K562 (cell line): ENCODE results near the gene SRPK2. TPM values are rescaled to one million over a fixed set of nuclear protein-coding genes. Genes with fewer than 3 reads are reported as not detected.

ENCODE experiments used
- ATAC-seq: fragments of 200-7000 bp; cut with Tn5 transposase; 3 replicates; pipeline ENCODE4 v1.9.1; 2020; ENCODE audit warnings: moderate library complexity
- BruUV-seq: library from RNA; stranded (reverse); fragments of 400-500 nt; replicated peaks from 2 replicates; lab custom pipeline; 2021; lab: Mats Ljungman, UMichigan
- CTCF ChIA-PET: fragments of 300-600 bp; formaldehyde crosslinking; extraction: SDS; loops from one replicate; lab custom pipeline; 2021; ENCODE audit warnings: low intra/inter-chr PET ratio; lab: Yijun Ruan, JAX
- POLR2A ChIA-PET: fragments of 300-600, 350-650 bp; sonication (Branson Sonifier 250); formaldehyde crosslinking; extraction: SDS; loops from one replicate; lab custom pipeline; 2021; ENCODE audit warnings: antibody characterized with exemption, inconsistent platforms; lab: Yijun Ruan, JAX
- DNase-seq, 4 experiments: peaks; one replicate each; pipeline versions ENCODE4 v3.0.0 to v3.0.0-alpha.2; 2011 to 2018; ENCODE audit warnings: low spot score in 3 of 4, mixed read lengths in 3 of 4; ENCODE audit errors: extremely low read depth in 1 of 4
- FAIRE-seq: peaks from 2 replicates; lab custom pipeline; 2011; peaks lifted over from hg19 to GRCh38; lab: Jason Lieb, UNC
- H2AFZ ChIP-seq: 2 replicates; pipeline ENCODE4 v1.6.0; 2011; ENCODE audit warnings: low read depth, low read length, control low read depth, inconsistent platforms
- H3K27ac ChIP-seq: fragments of 200-600 bp; 3 replicates; pipeline ENCODE4 v1.8.0; 2011; ENCODE audit warnings: low read depth, mild to moderate bottlenecking, control low read depth, inconsistent platforms, low read length, moderate library complexity, mixed read lengths; ENCODE audit errors: extremely low read depth
- H3K27me3 ChIP-seq, 2 experiments: fragments of 300-600 bp in 1 of 2; 2 replicates in 1 of 2; 3 replicates in 1 of 2; pipeline versions ENCODE4 v1.6.0 to v1.8.0; 2011; ENCODE audit warnings: inconsistent platforms in 2 of 2, low read length in 2 of 2, mild to moderate bottlenecking in 1 of 2, mixed read lengths in 1 of 2, moderate library complexity in 1 of 2; ENCODE audit not compliant: control insufficient read depth in 2 of 2, insufficient read depth in 2 of 2
- H3K36me3 ChIP-seq: fragments of 300-600 bp; 3 replicates; pipeline ENCODE4 v1.8.0; 2011; ENCODE audit warnings: mild to moderate bottlenecking, low read length, inconsistent platforms; ENCODE audit not compliant: control insufficient read depth, insufficient read depth
- H3K4me1 ChIP-seq, 2 experiments: fragments of 200-600 bp in 1 of 2; replicated peaks in 1 of 2; 2 replicates in 1 of 2; 3 replicates in 1 of 2; pipeline versions ENCODE4 v1.5.1 to v1.8.0; 2011; ENCODE audit warnings: inconsistent platforms in 2 of 2, low read length in 2 of 2, mild to moderate bottlenecking in 1 of 2, mixed read lengths in 1 of 2, moderate library complexity in 1 of 2; ENCODE audit not compliant: control insufficient read depth in 2 of 2, insufficient read depth in 2 of 2
- H3K4me2 ChIP-seq: 2 replicates; pipeline ENCODE4 v1.6.1; 2011; ENCODE audit warnings: low read length, control low read depth, inconsistent platforms, mixed read lengths; ENCODE audit not compliant: insufficient read depth
- H3K4me3 ChIP-seq: fragments of 200-600 bp; sonication (generic), shearing (Covaris generic); 2 replicates; pipeline ENCODE4 v1.5.1; 2016; ENCODE audit warnings: control low read depth, inconsistent platforms
- H3K79me2 ChIP-seq: fragments of 200-600 bp; 3 replicates; pipeline ENCODE4 v1.8.0; 2011; ENCODE audit warnings: low read length, inconsistent platforms; ENCODE audit not compliant: control insufficient read depth, insufficient read depth
- H3K9ac ChIP-seq, 2 experiments: 2 replicates each; pipeline versions ENCODE4 v1.6.0 to v1.6.1; 2011; ENCODE audit warnings: low read depth in 2 of 2, low read length in 2 of 2, control low read depth in 1 of 2, inconsistent platforms in 1 of 2, mild to moderate bottlenecking in 1 of 2, mixed read lengths in 1 of 2; ENCODE audit not compliant: insufficient read depth in 1 of 2
- H3K9me1 ChIP-seq: one replicate; pipeline ENCODE4 v1.6.0; 2011; ENCODE audit warnings: inconsistent platforms, mild to moderate bottlenecking, low read length, moderate library complexity; ENCODE audit not compliant: control insufficient read depth, insufficient read depth
- H3K9me3 ChIP-seq: replicated peaks from 2 replicates; pipeline ENCODE4 v1.5.1; 2011; ENCODE audit warnings: low read depth, low read length, inconsistent platforms; ENCODE audit not compliant: control insufficient read depth, insufficient read depth
- H4K20me1 ChIP-seq: replicated peaks from 2 replicates; pipeline ENCODE4 v1.6.1; 2011; ENCODE audit warnings: low read length, inconsistent platforms, mixed read lengths; ENCODE audit not compliant: control insufficient read depth, insufficient read depth
- ATF3 ChIP-seq, 2 experiments: fragments of 450-650 bp in 1 of 2; sonication (generic) in 1 of 2; formaldehyde crosslinking in 1 of 2; IDR thresholded peaks in 1 of 2; conservative IDR thresholded peaks in 1 of 2; 2 replicates each; pipeline versions ENCODE4 v1.6.1 to v1.8.1; 2016 to 2023; ENCODE audit warnings: mild to moderate bottlenecking in 2 of 2, moderate library complexity in 2 of 2, inconsistent platforms in 1 of 2, missing genetic modification reagents in 1 of 2
- BCLAF1 ChIP-seq, 2 experiments: fragments of 450-650 bp in 1 of 2; IDR thresholded peaks; 2 replicates each; pipeline ENCODE4 v1.6.1; 2011 to 2017; ENCODE audit warnings: low read depth in 2 of 2, antibody characterized with exemption in 1 of 2, borderline replicate concordance in 1 of 2, low read length in 1 of 2, mild to moderate bottlenecking in 1 of 2, mixed read lengths in 1 of 2; ENCODE audit not compliant: control insufficient read depth in 1 of 2
- EP400 ChIP-seq: fragments of 450-650 bp; IDR thresholded peaks from 2 replicates; pipeline ENCODE4 v1.6.1; 2017; ENCODE audit warnings: antibody characterized with exemption, mild to moderate bottlenecking, moderate library complexity
- MTA3 ChIP-seq: fragments of 450-650 bp; formaldehyde crosslinking; IDR thresholded peaks from 2 replicates; pipeline ENCODE4 v1.6.1; 2017; ENCODE audit warnings: mild to moderate bottlenecking, borderline replicate concordance
- PBX2 ChIP-seq, 2 experiments: IDR thresholded peaks in 1 of 2; conservative IDR thresholded peaks in 1 of 2; 2 replicates each; pipeline ENCODE4 v1.6.1; 2016; ENCODE audit warnings: low read depth in 2 of 2, mild to moderate bottlenecking in 1 of 2, missing compliant biosample characterization in 1 of 2, missing genetic modification characterization in 1 of 2, moderate library complexity in 1 of 2
- PTBP1 ChIP-seq: fragments of 200-400 bp; formaldehyde crosslinking; IDR thresholded peaks from 2 replicates; pipeline ENCODE4 v1.6.1; 2017; ENCODE audit warnings: low read depth, low read length
- PYGO2 ChIP-seq: fragments of 450-650 bp; IDR thresholded peaks from 2 replicates; pipeline ENCODE4 v1.6.1; 2016; ENCODE audit warnings: mild to moderate bottlenecking, missing genetic modification characterization, moderate library complexity, missing compliant biosample characterization
- SIX5 ChIP-seq, 2 experiments: IDR thresholded peaks; 2 replicates each; pipeline ENCODE4 v1.6.1; 2011; ENCODE audit warnings: low read length in 2 of 2, borderline replicate concordance in 1 of 2, low read depth in 1 of 2, mild to moderate bottlenecking in 1 of 2, moderate library complexity in 1 of 2; ENCODE audit not compliant: insufficient read depth in 1 of 2
- SMARCA5 ChIP-seq: fragments of 450-650 bp; IDR thresholded peaks from 2 replicates; pipeline ENCODE4 v1.6.1; 2016
- SRSF3 ChIP-seq: fragments of 200-400 bp; formaldehyde crosslinking; IDR thresholded peaks from 2 replicates; pipeline ENCODE4 v1.6.1; 2016; ENCODE audit warnings: mild to moderate bottlenecking, low read length, moderate library complexity; ENCODE audit not compliant: insufficient read depth
- TRIM24 ChIP-seq, 2 experiments: fragments of 450-650 bp; IDR thresholded peaks; 2 replicates each; pipeline ENCODE4 v1.6.1; 2016
- ZNF324 ChIP-seq: fragments of 250-450 bp; sonication (Bioruptor Pico); IDR thresholded peaks from 2 replicates; pipeline ENCODE4 v1.4.0; 2020; ENCODE audit warnings: mild to moderate bottlenecking
- ZNF583 ChIP-seq: fragments of 250-450 bp; sonication (Bioruptor Pico); IDR thresholded peaks from 2 replicates; pipeline ENCODE4 v1.4.0; 2020
- WGBS: fragments of 100-300 bp; shearing (Covaris generic); methylation state at CpG from one replicate; pipeline ENCODE4 v1.1.6; 2016; ENCODE audit warnings: low coverage, mixed read lengths; ENCODE audit not compliant: insufficient coverage; ENCODE audit errors: missing lambda C conversion rate; 5-methylcytosine and 5-hydroxymethylcytosine counted together
- in situ Hi-C: fragments of 300-500 bp; cut with MboI; formaldehyde crosslinking; loops from 4 replicates; pipeline ENCODE4 v1.15.0; 2018; ENCODE audit warnings: inconsistent platforms, mixed read lengths
- intact Hi-C: fragments of 100-400 bp; cut with micrococcal nuclease; formaldehyde crosslinking; loops from 2 replicates; pipeline ENCODE4 v1.14.2; 2022
- polyA plus RNA-seq, 8 experiments: library from polyadenylated mRNA; depleted of rRNA in 4 of 8; stranded (reverse) in 5 of 8; unstranded in 3 of 8; fragments of >200 nt; fragmentation: Nextera tagmentation in 2 of 8; fragmentation: Illumina TruSeq in 1 of 8; extraction: Ambion mirVana in 2 of 8; extraction: Trizol in 1 of 8; gene quantifications; 2 replicates each; pipeline versions ENCODE4 v1.2.1 to v1.2.3, GENCODE V29; 2011 to 2014; ENCODE audit warnings: inconsistent platforms in 1 of 8, missing spikeins in 1 of 8
- total RNA-seq, 7 experiments: library from RNA; depleted of rRNA in 6 of 7; stranded (reverse); fragments of >200 nt in 6 of 7; fragmentation: Illumina TruSeq in 2 of 7; extraction: Trizol in 2 of 7; gene quantifications; 2 replicates each; pipeline versions ENCODE4 v1.2.1 to v1.2.3, GENCODE V29; 2011 to 2021; ENCODE audit warnings: low replicate concordance in 1 of 7
- TF ChIP-seq, protein P1 (sequence below): fragments of 250-450 bp; sonication (Bioruptor Pico); IDR thresholded peaks from 2 replicates; pipeline ENCODE4 v1.8.0; 2022; ENCODE audit warnings: moderate library complexity, mild to moderate bottlenecking, inconsistent platforms

The SRPK2 gene
- total and polyA plus RNA-seq, 9 of the 15 experiments (the other 6 are each of a cell fraction or from before 2014, with no cell fraction given) = 21.5 to 44.7 (median 33.3) TPM

GRCh38 chr7:105250239-105250638 is 138.5 kb downstream of the SRPK2 start:
- Histone ChIP-seq H3K79me2 (peaks cover 7% of the 10 kb centered on the region; the same call in 1 of the 3 replicates), H3K36me3 (no peaks in the 10 kb centered on the region), H3K4me3 (no peak overlapping the region), H3K9me3 (no peaks in the 10 kb centered on the region), H2AFZ (no peak overlapping the region), H3K4me1 (peaks cover 6 to 18% of the 10 kb centered on the region in 2 experiments; a peak in 4 of 5 replicates), H3K9me1 (no peaks in the 10 kb centered on the region), H3K27ac (no peak overlapping the region), H3K27me3 (no peaks in the 10 kb centered on the region), H3K4me2 (no peak overlapping the region), H4K20me1 (no peaks in the 10 kb centered on the region), H3K9ac (no peak overlapping the region)
- in situ Hi-C loops = no loop called here
- POLR2A ChIA-PET = interaction anchor here (0.6 to 2.6 kb wide), 4 partner anchors 9 to 130 kb away, joined by 3 to 20 read pairs (median 4); no protein-coding TSS in a partner anchor
- WGBS = 61% methylated on average over 4 of the region's 4 CpGs
- no TSS peak for BruUV-seq
- intact Hi-C loops = no loop called here
- FAIRE-seq (no peak), ATAC-seq (no peak), DNase-seq (no peak)
- CTCF ChIA-PET = no interaction called here
- TF ChIP-seq, protein P1, sequence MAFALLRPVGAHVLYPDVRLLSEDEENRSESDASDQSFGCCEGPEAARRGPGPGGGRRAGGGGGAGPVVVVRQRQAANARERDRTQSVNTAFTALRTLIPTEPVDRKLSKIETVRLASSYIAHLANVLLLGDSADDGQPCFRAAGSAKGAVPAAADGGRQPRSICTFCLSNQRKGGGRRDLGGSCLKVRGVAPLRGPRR (CRISPR knock-in tag) = no peak
- TF ChIP-seq SRSF3 = no peak
- TF ChIP-seq ZNF583 (CRISPR knock-in tag) = no peak
- TF ChIP-seq SIX5 (IDR thresholded peaks at IDR 0.05; ENCODE audit: borderline replicate concordance in 1 of 2, insufficient read depth in 1 of 2, low read depth in 1 of 2, low read length in 2 of 2) = no peak
- no peak for TF ChIP-seq ZNF324 (CRISPR knock-in tag)
- TF ChIP-seq PTBP1 = no peak
- no peak for TF ChIP-seq PBX2 (CRISPR knock-in tag; IDR thresholded peaks at IDR 0.05; ENCODE audit: low read depth)
- no peak for TF ChIP-seq PBX2 (tag; conservative IDR thresholded peaks at IDR 0.05; ENCODE audit: low read depth)
- TF ChIP-seq SMARCA5 = no peak
- TF ChIP-seq EP400 = no peak
- TF ChIP-seq BCLAF1 (IDR thresholded peaks at IDR 0.05; ENCODE audit: borderline replicate concordance in 1 of 2, control insufficient read depth in 1 of 2, low read depth in 2 of 2, low read length in 1 of 2) = no peak
- TF ChIP-seq MTA3 = no peak
- peak; percentile 78 for TF ChIP-seq ATF3 (IDR thresholded peaks at IDR 0.05)
- TF ChIP-seq ATF3 (CRISPR knock-in tag; conservative IDR thresholded peaks at IDR 0.05) = no peak
- TF ChIP-seq PYGO2 = no peak
- peak; percentile 55 to 57; a peak in 2 of 4 replicates for TF ChIP-seq TRIM24 (IDR thresholded peaks at IDR 0.05)
